ENCODE results near the gene CLCN1.

The CLCN1 gene

GRCh38 chr7:143290293-143290692, 25.6 kb upstream of the CLCN1 start:
- DNase-seq (ENCODE audit: low read depth), result no peak
- H3K4me3 ChIP-seq (ENCODE audit: low read depth, low read length), result no peak overlapping the region; the same call in 1 of the 2 replicates
- no peak for TF ChIP-seq CTCF (IDR thresholded peaks at IDR 0.05; ENCODE audit: insufficient read depth, low read depth, low read length, missing control alignments)

DNA sequence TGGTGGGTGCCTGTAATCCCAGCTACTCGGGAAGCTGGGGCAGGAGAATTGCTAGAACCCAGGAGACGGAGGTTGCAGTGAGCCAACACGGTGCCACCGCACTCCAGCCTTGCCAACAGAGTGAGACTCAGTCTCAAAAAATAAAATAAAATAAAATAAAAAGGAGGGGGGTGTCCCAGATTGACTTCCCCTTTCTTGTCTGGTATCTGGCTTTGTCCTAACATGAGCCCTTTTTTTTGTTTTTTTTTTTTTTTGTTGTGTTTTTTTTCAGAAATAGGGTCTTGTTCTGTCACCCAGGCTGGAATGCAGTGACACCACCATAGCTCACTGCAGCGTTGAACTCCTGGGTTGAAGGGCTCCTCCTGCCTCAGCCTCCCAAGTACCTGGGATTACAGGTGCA, 23.0 kb upstream of the CLCN1 start:
- no peak for DNase-seq (ENCODE audit: low read depth)
- TF ChIP-seq CTCF (IDR thresholded peaks at IDR 0.05; ENCODE audit: insufficient read depth, low read depth, low read length, missing control alignments), result no peak
- no peak overlapping the region for H3K4me3 ChIP-seq (ENCODE audit: low read depth, low read length)

- no peak for TF ChIP-seq CTCF (IDR thresholded peaks at IDR 0.05; ENCODE audit: insufficient read depth, low read depth, low read length, missing control alignments)
- DNase-seq (ENCODE audit: low read depth), result no peak
- H3K4me3 ChIP-seq (ENCODE audit: low read depth, low read length), result no peak overlapping the region
These were observed 20.0 kb upstream of the CLCN1 start for GRCh38 chr7:143295870-143296269.

DNA sequence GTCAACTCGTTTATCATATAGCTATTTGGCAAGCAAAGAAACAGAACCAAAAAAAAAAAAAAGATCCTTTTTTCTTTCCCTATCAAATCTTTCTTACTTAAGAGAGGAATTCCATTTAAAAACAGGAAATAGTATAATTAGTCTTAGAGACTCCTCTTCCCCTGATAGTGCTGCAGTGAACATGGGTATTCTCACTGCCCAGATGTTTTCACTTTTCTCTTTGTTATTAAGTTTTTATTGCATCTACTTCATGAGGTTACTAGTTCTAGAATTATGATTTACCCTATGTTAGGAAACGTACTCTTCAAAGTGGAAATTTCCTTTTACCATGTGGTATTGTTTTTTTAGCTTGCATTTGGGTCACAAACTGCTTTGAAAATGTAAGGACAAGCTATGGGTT, 19.2 kb upstream of the CLCN1 start:
- no peak for TF ChIP-seq CTCF (IDR thresholded peaks at IDR 0.05; ENCODE audit: insufficient read depth, low read depth, low read length, missing control alignments)
- DNase-seq (ENCODE audit: low read depth), result no peak

GRCh38 chr7:143299346-143299745, 16.6 kb upstream of the CLCN1 start:
- no peak for TF ChIP-seq CTCF (IDR thresholded peaks at IDR 0.05; ENCODE audit: insufficient read depth, low read depth, low read length, missing control alignments)
- no peak for DNase-seq (ENCODE audit: low read depth)
- H3K4me3 ChIP-seq (ENCODE audit: low read depth, low read length), result no peak overlapping the region

More for the DNA sequence above, 19.2 kb upstream of the CLCN1 start:
- H3K4me3 ChIP-seq (ENCODE audit: low read depth, low read length), result no peak overlapping the region

DNA sequence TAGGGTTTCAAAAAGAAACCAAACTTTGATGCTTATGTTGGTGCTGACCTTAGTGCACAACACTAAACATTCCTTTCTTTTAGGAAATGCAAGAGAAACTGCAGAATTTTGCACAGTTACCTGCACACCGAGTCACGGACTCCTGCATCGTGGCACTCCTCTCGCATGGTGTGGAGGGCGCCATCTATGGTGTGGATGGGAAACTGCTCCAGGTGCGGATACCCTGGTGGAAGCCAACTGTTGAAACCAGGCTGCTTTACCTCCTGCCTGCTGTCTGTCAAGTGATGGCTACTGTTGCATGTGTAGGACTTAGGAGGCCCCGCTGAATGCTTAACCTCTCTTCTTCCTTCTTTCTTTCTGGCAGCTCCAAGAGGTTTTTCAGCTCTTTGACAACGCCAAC, 16.1 kb upstream of the CLCN1 start:
- no peak overlapping the region for H3K4me3 ChIP-seq (ENCODE audit: low read depth, low read length)
- peak; percentile 48 for TF ChIP-seq CTCF (IDR thresholded peaks at IDR 0.05; ENCODE audit: insufficient read depth, low read depth, low read length, missing control alignments)
- DNase-seq (ENCODE audit: low read depth), result peak; percentile 28
